Liver (tissue), 3 donors: ENCODE results near the gene LIPC.

Source experiments
- CTCF ChIP-seq: fragments of 150-350 bp; IDR thresholded peaks from 2 replicates; pipeline ENCODE4 v1.5.1; 2017; ENCODE audit warnings: improper control_type of control experiment, low read depth, low read length; ENCODE audit not compliant: missing input control
- FOXA1 ChIP-seq: IDR thresholded peaks from 2 replicates; pipeline ENCODE4 v1.6.1; 2016; ENCODE audit warnings: antibody characterized with exemption
- FOXA2 ChIP-seq: IDR thresholded peaks from 2 replicates; pipeline ENCODE4 v1.6.1; 2016; ENCODE audit warnings: antibody characterized with exemption
- GABPA ChIP-seq, 2 donors: IDR thresholded peaks in 1 of 2; conservative IDR thresholded peaks in 1 of 2; 2 replicates each; pipeline ENCODE4 v1.6.1; 2016; ENCODE audit warnings: antibody characterized with exemption in 2 of 2, mild to moderate bottlenecking in 1 of 2, moderate library complexity in 1 of 2
- JUND ChIP-seq, 2 donors: IDR thresholded peaks; 2 replicates each; pipeline ENCODE4 v1.6.1; 2016; ENCODE audit warnings: antibody characterized with exemption in 2 of 2
- MAX ChIP-seq: IDR thresholded peaks from 2 replicates; pipeline ENCODE4 v1.6.1; 2016; ENCODE audit warnings: antibody characterized with exemption
- RAD21 ChIP-seq, 2 donors: IDR thresholded peaks; 2 replicates each; pipeline ENCODE4 v1.6.1; 2016; ENCODE audit warnings: antibody characterized with exemption in 2 of 2, mild to moderate bottlenecking in 2 of 2
- REST ChIP-seq: IDR thresholded peaks from 2 replicates; pipeline ENCODE4 v1.6.1; 2016; ENCODE audit warnings: antibody characterized with exemption, mild to moderate bottlenecking
- TAF1 ChIP-seq: conservative IDR thresholded peaks from 2 replicates; pipeline ENCODE4 v1.6.1; 2016; ENCODE audit warnings: antibody characterized with exemption, mild to moderate bottlenecking
- donor health status: healthy.
- donor health status: healthy.

- TF ChIP-seq REST (no peak), CTCF (no peak), MAX (no peak), TAF1 (no peak), FOXA1 (no peak), RAD21 (IDR thresholded peaks at IDR 0.05) (no peak), JUND (IDR thresholded peaks at IDR 0.05) (no peak), GABPA (IDR thresholded peaks at IDR 0.05 in 1 of 2, conservative IDR thresholded peaks at IDR 0.05 in 1 of 2) (no peak), FOXA2 (no peak)
These were observed 6.0 kb upstream of the LIPC start for GRCh38 chr15:58425834-58426233.
